ENCODE results near the gene GMPR2.

DNA sequence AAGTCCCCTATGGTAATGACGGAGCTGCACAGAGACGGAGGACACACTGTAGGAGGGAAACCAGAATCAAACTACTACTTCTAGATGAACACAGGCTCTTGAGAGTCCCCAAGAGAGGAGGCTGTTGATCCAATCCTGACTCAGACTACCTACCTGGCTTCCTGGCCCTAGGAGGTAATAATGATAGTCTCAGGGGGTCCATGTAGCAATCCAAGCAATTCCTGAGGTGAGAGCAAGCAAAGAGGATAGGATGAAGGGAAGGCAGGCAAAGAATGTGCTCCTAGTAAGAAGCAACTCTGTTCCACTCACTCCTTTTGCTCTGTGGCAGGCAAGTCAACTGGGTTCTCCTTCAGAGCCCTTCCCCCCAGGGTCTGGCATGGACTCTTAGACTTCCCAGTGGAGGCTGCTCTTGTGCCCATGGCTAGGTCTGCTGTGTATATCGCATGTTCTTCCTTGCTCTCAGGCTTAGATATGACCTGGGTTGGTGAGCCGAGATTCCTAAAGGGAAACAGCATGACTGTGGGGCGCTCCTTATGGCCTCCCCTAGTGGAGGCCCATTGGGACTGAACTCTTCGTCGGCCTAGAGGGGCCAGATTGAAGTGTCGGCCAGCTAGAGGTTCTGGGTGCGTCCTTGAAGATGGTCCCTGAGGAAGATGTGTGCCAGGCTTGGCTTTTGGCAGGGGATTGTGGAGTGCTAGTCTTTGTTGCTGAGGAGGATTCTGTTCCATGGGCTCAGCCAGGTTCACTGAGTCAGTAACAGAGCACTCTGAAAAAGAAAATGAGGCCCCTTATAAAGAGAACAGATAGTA, 7.6 kb downstream of the GMPR2 start:
- TF ChIP-seq, protein P1, sequence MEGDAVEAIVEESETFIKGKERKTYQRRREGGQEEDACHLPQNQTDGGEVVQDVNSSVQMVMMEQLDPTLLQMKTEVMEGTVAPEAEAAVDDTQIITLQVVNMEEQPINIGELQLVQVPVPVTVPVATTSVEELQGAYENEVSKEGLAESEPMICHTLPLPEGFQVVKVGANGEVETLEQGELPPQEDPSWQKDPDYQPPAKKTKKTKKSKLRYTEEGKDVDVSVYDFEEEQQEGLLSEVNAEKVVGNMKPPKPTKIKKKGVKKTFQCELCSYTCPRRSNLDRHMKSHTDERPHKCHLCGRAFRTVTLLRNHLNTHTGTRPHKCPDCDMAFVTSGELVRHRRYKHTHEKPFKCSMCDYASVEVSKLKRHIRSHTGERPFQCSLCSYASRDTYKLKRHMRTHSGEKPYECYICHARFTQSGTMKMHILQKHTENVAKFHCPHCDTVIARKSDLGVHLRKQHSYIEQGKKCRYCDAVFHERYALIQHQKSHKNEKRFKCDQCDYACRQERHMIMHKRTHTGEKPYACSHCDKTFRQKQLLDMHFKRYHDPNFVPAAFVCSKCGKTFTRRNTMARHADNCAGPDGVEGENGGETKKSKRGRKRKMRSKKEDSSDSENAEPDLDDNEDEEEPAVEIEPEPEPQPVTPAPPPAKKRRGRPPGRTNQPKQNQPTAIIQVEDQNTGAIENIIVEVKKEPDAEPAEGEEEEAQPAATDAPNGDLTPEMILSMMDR (IDR thresholded peaks at IDR 0.05) = no peak
- TF ChIP-seq POLR2A (IDR thresholded peaks at IDR 0.05) = no peak

Data from thyroid gland (tissue), 4 donors.